OCI-LY1 (cell line): ENCODE data around the gene RPS6KA3.

Experiments used
- CTCF ChIP-seq: fragments of 200-600 bp; sonication (generic), shearing (Covaris generic); IDR thresholded peaks from 2 replicates; pipeline ENCODE4 v1.5.1; 2017; ENCODE audit warnings: mild to moderate bottlenecking, antibody characterized with exemption, low read length, moderate library complexity, mixed read lengths
- EZH2 ChIP-seq: fragments of 200-600 bp; sonication (generic), shearing (Covaris generic); IDR thresholded peaks from 2 replicates; pipeline ENCODE4 v1.8.0; 2017; ENCODE audit warnings: borderline replicate concordance, mixed run types, mild to moderate bottlenecking, antibody characterized with exemption, low read length, moderate library complexity, mixed read lengths

- no peak for TF ChIP-seq CTCF
- TF ChIP-seq EZH2: no peak
These were observed 60.6 kb downstream of the RPS6KA3 start for GRCh38 chrX:20205927-20206708.
